GM12878 (cell line): Measurements from ENCODE around the gene OTULINL. TPM values are rescaled to one million over a fixed set of nuclear protein-coding genes. Genes with fewer than 3 reads are reported as not detected.

ENCODE experiments used
- ATAC-seq: fragments of 200-7000 bp; cut with Tn5 transposase; 3 replicates; pipeline ENCODE4 v1.9.1; 2020; ENCODE audit warnings: mild to moderate bottlenecking, moderate library complexity
- BruUV-seq: library from RNA; stranded (reverse); fragments of 400-500 nt; replicated peaks from 2 replicates; lab custom pipeline; 2021; lab: Mats Ljungman, UMichigan
- CTCF ChIA-PET: fragments of 300-600 bp; sonication (Branson Sonifier 250); formaldehyde crosslinking; extraction: SDS; loops from one replicate; lab custom pipeline; 2021; ENCODE audit warnings: inconsistent platforms; lab: Yijun Ruan, JAX
- POLR2A ChIA-PET: fragments of 350-600 bp; formaldehyde crosslinking; extraction: SDS; loops from one replicate; lab custom pipeline; 2021; ENCODE audit warnings: inconsistent platforms; lab: Charles Lee
- RAD21 ChIA-PET: fragments of 300-600 bp; sonication (Branson Sonifier 250); formaldehyde crosslinking; loops from one replicate; lab custom pipeline; 2023; ENCODE audit warnings: antibody characterized with exemption; ENCODE audit not compliant: unreplicated experiment; lab: Charles Lee
- SMC1A ChIA-PET: fragments of 300-600 bp; sonication (Branson Sonifier 250); formaldehyde crosslinking; loops from one replicate; lab custom pipeline; 2023; ENCODE audit not compliant: unreplicated experiment, uncharacterized antibody; lab: Charles Lee
- DNase-seq: peaks from one replicate; pipeline ENCODE4 v3.0.0-alpha.2; 2011; ENCODE audit warnings: low read depth, low spot score
- FAIRE-seq: peaks from 3 replicates; lab custom pipeline; 2011; peaks lifted over from hg19 to GRCh38; lab: Jason Lieb, UNC
- H2AFZ ChIP-seq: 2 replicates; pipeline ENCODE4 v1.6.0; 2011; ENCODE audit warnings: low read depth, low read length, control low read depth; ENCODE audit not compliant: control insufficient read depth
- H3K27ac ChIP-seq: 2 replicates; pipeline ENCODE4 v1.5.1; 2011; ENCODE audit warnings: control low read depth; ENCODE audit not compliant: control insufficient read depth, insufficient read depth
- H3K27me3 ChIP-seq, 2 experiments: replicated peaks in 1 of 2; 2 replicates each; pipeline versions ENCODE4 v1.6.0 to v1.6.1; 2011; ENCODE audit warnings: low read length in 1 of 2; ENCODE audit not compliant: control insufficient read depth in 2 of 2, insufficient read depth in 2 of 2
- H3K36me3 ChIP-seq, 2 experiments: 2 replicates each; pipeline ENCODE4 v1.5.1; 2011; ENCODE audit warnings: low read length in 1 of 2; ENCODE audit not compliant: control insufficient read depth in 2 of 2, insufficient read depth in 2 of 2
- H3K4me1 ChIP-seq: 2 replicates; pipeline ENCODE4 v1.6.1; 2011; ENCODE audit warnings: mild to moderate bottlenecking, low read length, moderate library complexity, mixed read lengths; ENCODE audit not compliant: control insufficient read depth, insufficient read depth
- H3K4me2 ChIP-seq: 2 replicates; pipeline ENCODE4 v1.6.0; 2011; ENCODE audit warnings: control low read depth; ENCODE audit not compliant: control insufficient read depth, insufficient read depth
- H3K4me3 ChIP-seq: fragments of 200-600 bp; sonication (generic); 2 replicates; pipeline ENCODE4 v1.5.1; 2016
- H3K79me2 ChIP-seq: 2 replicates; pipeline ENCODE4 v1.6.0; 2011; ENCODE audit warnings: low read length; ENCODE audit not compliant: control insufficient read depth, insufficient read depth
- H3K9ac ChIP-seq: 2 replicates; pipeline ENCODE4 v1.8.0; 2011; ENCODE audit warnings: low read length, control low read depth, mixed read lengths; ENCODE audit not compliant: control insufficient read depth, insufficient read depth
- H3K9me3 ChIP-seq: replicated peaks from 3 replicates; pipeline ENCODE4 v1.5.1; 2011; ENCODE audit warnings: mild to moderate bottlenecking, low read length; ENCODE audit not compliant: control insufficient read depth, insufficient read depth
- H4K20me1 ChIP-seq: 2 replicates; pipeline ENCODE4 v1.6.0; 2011; ENCODE audit not compliant: control insufficient read depth, insufficient read depth
- ATF7 ChIP-seq: fragments of 450-650 bp; IDR thresholded peaks from 2 replicates; pipeline ENCODE4 v1.6.1; 2016; ENCODE audit warnings: low read depth, mild to moderate bottlenecking
- CHD1 ChIP-seq: IDR thresholded peaks from 2 replicates; pipeline ENCODE4 v1.6.1; 2012; ENCODE audit warnings: low read depth, low read length, improper control_type of control experiment
- CHD2 ChIP-seq: IDR thresholded peaks from 2 replicates; pipeline ENCODE4 v1.6.1; 2011; ENCODE audit warnings: low read depth, low read length, improper control_type of control experiment, borderline replicate concordance
- E2F8 ChIP-seq: fragments of 450-650 bp; IDR thresholded peaks from 2 replicates; pipeline ENCODE4 v1.6.1; 2018; ENCODE audit warnings: mild to moderate bottlenecking, low read depth, moderate library complexity; ENCODE audit not compliant: partially characterized antibody
- E4F1 ChIP-seq: fragments of 450-650 bp; IDR thresholded peaks from 2 replicates; pipeline ENCODE4 v1.6.1; 2018; ENCODE audit warnings: borderline replicate concordance, mild to moderate bottlenecking; ENCODE audit not compliant: partially characterized antibody
- HDGF ChIP-seq: fragments of 450-650 bp; IDR thresholded peaks from 2 replicates; pipeline ENCODE4 v1.6.1; 2016; ENCODE audit warnings: antibody characterized with exemption
- IKZF2 ChIP-seq, 2 experiments: fragments of 450-650 bp; IDR thresholded peaks; 2 replicates each; pipeline ENCODE4 v1.6.1; 2017; ENCODE audit warnings: mild to moderate bottlenecking in 2 of 2, moderate library complexity in 2 of 2
- KLF5 ChIP-seq: fragments of 450-650 bp; IDR thresholded peaks from 2 replicates; pipeline ENCODE4 v1.6.1; 2014; ENCODE audit warnings: mild to moderate bottlenecking; ENCODE audit not compliant: partially characterized antibody
- MEF2A ChIP-seq: IDR thresholded peaks from 2 replicates; pipeline ENCODE4 v1.6.1; 2011; ENCODE audit warnings: low read depth, mild to moderate bottlenecking, low read length, moderate library complexity; ENCODE audit not compliant: insufficient read depth
- TCF7 ChIP-seq: IDR thresholded peaks from 2 replicates; pipeline ENCODE4 v1.6.1; 2014; ENCODE audit warnings: antibody characterized with exemption, borderline replicate concordance
- WRNIP1 ChIP-seq: IDR thresholded peaks from 2 replicates; pipeline ENCODE4 v1.6.1; 2011; ENCODE audit warnings: low read depth, low read length, improper control_type of control experiment, borderline replicate concordance
- ZNF207 ChIP-seq: fragments of 450-650 bp; IDR thresholded peaks from 2 replicates; pipeline ENCODE4 v1.6.1; 2014; ENCODE audit warnings: antibody characterized with exemption, mild to moderate bottlenecking, borderline replicate concordance
- ZNF622 ChIP-seq: fragments of 450-650 bp; IDR thresholded peaks from 2 replicates; pipeline ENCODE4 v1.6.1; 2017; ENCODE audit warnings: mild to moderate bottlenecking, inconsistent platforms
- WGBS: methylation state at CpG from one replicate; pipeline ENCODE4 v1.1.6; 2016; ENCODE audit warnings: low lambda C conversion rate; ENCODE audit not compliant: insufficient replicate concordance, insufficient coverage; ENCODE audit errors: missing lambda C conversion rate; 5-methylcytosine and 5-hydroxymethylcytosine counted together
- in situ Hi-C: fragments of 300-500 bp; cut with MboI; formaldehyde crosslinking; loops from 9 replicates; pipeline ENCODE4 v1.14.3; 2018; ENCODE audit warnings: mixed read lengths
- intact Hi-C: fragments of 100-400 bp; cut with micrococcal nuclease; formaldehyde crosslinking; loops from one replicate; pipeline ENCODE4 v1.14.2; 2022; ENCODE audit not compliant: unreplicated experiment
- polyA plus RNA-seq, 11 experiments: library from polyadenylated mRNA; depleted of rRNA in 4 of 11; unstranded in 6 of 11; stranded (reverse) in 5 of 11; fragments of >200 nt; fragmentation: Nextera tagmentation in 4 of 11; fragmentation: Illumina TruSeq in 1 of 11; extraction: Ambion mirVana in 4 of 11; extraction: Trizol in 1 of 11; gene quantifications; 1 replicate in 1 of 11; 2 replicates in 10 of 11; pipeline versions ENCODE4 v1.2.1 to v1.2.3, GENCODE V29; 2011 to 2016; ENCODE audit warnings: inconsistent platforms in 2 of 11, missing spikeins in 2 of 11, low read depth in 1 of 11
- total RNA-seq, 4 experiments: library from RNA; depleted of rRNA in 3 of 4; stranded (reverse); fragments of >200 nt in 3 of 4; fragmentation: Illumina TruSeq in 1 of 4; extraction: Trizol in 1 of 4; gene quantifications; 2 replicates each; pipeline versions ENCODE4 v1.2.1 to v1.2.3, GENCODE V29; 2013 to 2021

OTULINL gene
- total and polyA plus RNA-seq, 10 of the 15 experiments (the other 5 are each of a cell fraction or from before 2014, with no cell fraction given): 0.60 to 4.7 (median 1.8) TPM

GRCh38 chr5:14611737-14612136 lies 30.1 kb downstream of the OTULINL start:
- ChIA-PET CTCF (no interaction called here), POLR2A (no interaction called here), SMC1A (interaction anchor here (0.6 to 0.8 kb wide), 2 partner anchors 288 to 1485 kb away, joined by 3 read pairs; no protein-coding TSS in a partner anchor)
- no peaks in the 10 kb centered on the region for H3K36me3 ChIP-seq
- in situ Hi-C loops (no loop called here), intact Hi-C loops (no loop called here)
- no peak for ATAC-seq
- H4K20me1 ChIP-seq: no peaks in the 10 kb centered on the region
- H3K4me3 ChIP-seq: no peak overlapping the region
- TF ChIP-seq CHD1: no peak
- TF ChIP-seq, all 136 proteins: peak for 0
- no TSS peak for BruUV-seq
- Histone ChIP-seq H3K9me3 (no peaks in the 10 kb centered on the region), H3K27me3 (no peaks in the 10 kb centered on the region), H3K27ac (no peak overlapping the region), H3K4me2 (no peak overlapping the region), H3K9ac (no peak overlapping the region), H2AFZ (no peak overlapping the region), H3K79me2 (no peaks in the 10 kb centered on the region), H3K4me1 (no peaks in the 10 kb centered on the region)
- FAIRE-seq (no peak), DNase-seq (no peak)
- RAD21 ChIA-PET: interaction anchor here (1.2 kb wide), 1 partner anchor 37 kb away, joined by 3 read pairs; no protein-coding TSS in a partner anchor
- WGBS: 7% methylated on average over 2 of the region's 2 CpGs

GRCh38 chr5:14614490-14614889 lies 32.9 kb downstream of the OTULINL start:
- SMC1A ChIA-PET: interaction anchor here (1.0 kb wide), 1 partner anchor 16 kb away, joined by 3 read pairs; no protein-coding TSS in a partner anchor
- ATAC-seq (no peak), FAIRE-seq (no peak), DNase-seq (no peak)
- Histone ChIP-seq H3K9ac (no peak overlapping the region), H3K27ac (no peak overlapping the region), H3K36me3 (no peaks in the 10 kb centered on the region), H3K4me2 (no peak overlapping the region), H3K79me2 (no peaks in the 10 kb centered on the region), H3K9me3 (no peaks in the 10 kb centered on the region), H3K4me1 (no peaks in the 10 kb centered on the region), H2AFZ (no peak overlapping the region), H3K4me3 (no peak overlapping the region), H4K20me1 (no peaks in the 10 kb centered on the region), H3K27me3 (no peaks in the 10 kb centered on the region)
- in situ Hi-C loops: no loop called here
- CTCF ChIA-PET: interaction anchor here (1.2 kb wide), 1 partner anchor 34 kb away, joined by 4 read pairs; no protein-coding TSS in a partner anchor
- POLR2A ChIA-PET: no interaction called here
- WGBS: 78% methylated on average over 5 of the region's 5 CpGs
- RAD21 ChIA-PET: no interaction called here
- intact Hi-C loops: no loop called here
- BruUV-seq: no TSS peak
- TF ChIP-seq ATF7: no peak
- TF ChIP-seq CHD2: no peak
- TF ChIP-seq WRNIP1: no peak
- TF ChIP-seq IKZF2 (IDR thresholded peaks at IDR 0.05): no peak
- no peak for TF ChIP-seq KLF5
- TF ChIP-seq MEF2A: no peak
- no peak for TF ChIP-seq E2F8
- TF ChIP-seq HDGF: no peak
- no peak for TF ChIP-seq TCF7
- TF ChIP-seq E4F1: no peak
- TF ChIP-seq ZNF207: no peak
- no peak for TF ChIP-seq ZNF622
